ENCODE results near the gene MSH5. TPM values are rescaled to one million over a fixed set of nuclear protein-coding genes. Genes with fewer than 3 reads are reported as not detected.

The MSH5 gene
- total and polyA plus RNA-seq, 2 experiments from 2014 or later = 12.1 to 23.9 TPM

GRCh38 chr6:31769684-31770371 is 30.0 kb downstream of the MSH5 start:
- Histone ChIP-seq H3K27me3 (ENCODE audit: insufficient read depth) (no peaks in the 10 kb centered on the region), H3K27ac (ENCODE audit: low read depth) (no peak overlapping the region), H3K79me2 (replicated peaks; ENCODE audit: insufficient read depth) (no peaks in the 10 kb centered on the region), H3K9me2 (ENCODE audit: insufficient read depth) (no peaks in the 10 kb centered on the region), H4K20me1 (replicated peaks; ENCODE audit: insufficient read depth) (no peaks in the 10 kb centered on the region), H3K4me3 (no peak overlapping the region), H3K4me1 (ENCODE audit: insufficient read depth) (peaks cover 11% of the 10 kb centered on the region), H2AFZ (no peak overlapping the region), H3K4me2 (no peak overlapping the region), H3F3A (replicated peaks; ENCODE audit: low read depth) (0 out of 2 replicates have a peak, but pooled peaks cover 2% of the 10 kb centered on the region), H3K36me3 (ENCODE audit: insufficient read depth) (no peaks in the 10 kb centered on the region)
- ATAC-seq (peak; percentile 59), DNase-seq (ENCODE audit: low spot score) (peak; percentile 84)
- Mint-ChIP-seq H3K36me3 (ENCODE audit: low read depth) (no peaks in the 10 kb centered on the region), H3K27ac (no peak overlapping the region), H3K27me3 (ENCODE audit: insufficient read depth, low read depth, poor library complexity) (peaks cover 22% of the 10 kb centered on the region), H3K4me1 (peaks cover 13% of the 10 kb centered on the region; the same call in 2 of the 3 replicates), H3K9me3 (no peaks in the 10 kb centered on the region; the same call in 2 of the 3 replicates), H3K4me3 (no peak overlapping the region; the same call in 2 of the 3 replicates)
- peak; percentile 91 to 94 for TF ChIP-seq CTCF (conservative IDR thresholded peaks at IDR 0.05; ENCODE audit: low read depth in 2 of 2)
- no peak for TF ChIP-seq POLR2AphosphoS5 (IDR thresholded peaks at IDR 0.05; ENCODE audit: low read depth)

- Mint-ChIP-seq H3K4me3 (no peak overlapping the region), H3K36me3 (ENCODE audit: low read depth) (no peaks in the 10 kb centered on the region), H3K27me3 (ENCODE audit: insufficient read depth, low read depth, poor library complexity) (peaks cover 22% of the 10 kb centered on the region), H3K9me3 (no peaks in the 10 kb centered on the region; the same call in 2 of the 3 replicates), H3K4me1 (peaks cover 7% of the 10 kb centered on the region; the same call in 2 of the 3 replicates), H3K27ac (no peak overlapping the region)
- no peaks in the 10 kb centered on the region for H3F3A ChIP-seq (replicated peaks; ENCODE audit: low read depth)
- TF ChIP-seq POLR2AphosphoS5 (IDR thresholded peaks at IDR 0.05; ENCODE audit: low read depth) = no peak
- no peak for TF ChIP-seq NANOG (IDR thresholded peaks at IDR 0.05; ENCODE audit: borderline replicate concordance)
- TF ChIP-seq EZH2phosphoT487 (IDR thresholded peaks at IDR 0.05; ENCODE audit: unreplicated experiment) = no peak
- DNase-seq (ENCODE audit: low spot score) (no peak), ATAC-seq (no peak)
- no peaks in the 10 kb centered on the region for H3K27me3 ChIP-seq (ENCODE audit: insufficient read depth)
- H3K79me2 ChIP-seq (replicated peaks; ENCODE audit: insufficient read depth) = no peaks in the 10 kb centered on the region
- H3K4me2 ChIP-seq = no peak overlapping the region
- H3K4me1 ChIP-seq (ENCODE audit: insufficient read depth) = peaks cover 9% of the 10 kb centered on the region
- no peaks in the 10 kb centered on the region for H4K20me1 ChIP-seq (replicated peaks; ENCODE audit: insufficient read depth)
- no peak overlapping the region for H3K4me3 ChIP-seq
- no peaks in the 10 kb centered on the region for H3K36me3 ChIP-seq (ENCODE audit: insufficient read depth)
- H2AFZ ChIP-seq = no peak overlapping the region
- no peak overlapping the region for H3K27ac ChIP-seq (ENCODE audit: low read depth)
- H3K9me2 ChIP-seq (ENCODE audit: insufficient read depth) = no peaks in the 10 kb centered on the region
Observed at GRCh38 chr6:31770860-31771259, 31.1 kb downstream of the MSH5 start.

GRCh38 chr6:31771992-31772358 is 32.2 kb downstream of the MSH5 start:
- no peak overlapping the region for H2AFZ ChIP-seq
- DNase-seq (ENCODE audit: low spot score) (no peak), ATAC-seq (no peak)
- no peaks in the 10 kb centered on the region for H3F3A ChIP-seq (replicated peaks; ENCODE audit: low read depth)
- H3K36me3 Mint-ChIP-seq (ENCODE audit: low read depth) = no peaks in the 10 kb centered on the region
- no peak overlapping the region for H3K27ac ChIP-seq (ENCODE audit: low read depth)
- H3K79me2 ChIP-seq (replicated peaks; ENCODE audit: insufficient read depth) = no peaks in the 10 kb centered on the region
- no peaks in the 10 kb centered on the region for H3K36me3 ChIP-seq (ENCODE audit: insufficient read depth)
- H3K27me3 Mint-ChIP-seq (ENCODE audit: insufficient read depth, low read depth, poor library complexity) = peaks cover 24% of the 10 kb centered on the region
- no peak overlapping the region for H3K27ac Mint-ChIP-seq
- no peaks in the 10 kb centered on the region; the same call in 2 of the 3 replicates for H3K9me3 Mint-ChIP-seq
- H3K4me2 ChIP-seq = no peak overlapping the region
- no peak overlapping the region for H3K4me3 Mint-ChIP-seq
- no peaks in the 10 kb centered on the region for H3K27me3 ChIP-seq (ENCODE audit: insufficient read depth)
- no peaks in the 10 kb centered on the region for H4K20me1 ChIP-seq (replicated peaks; ENCODE audit: insufficient read depth)
- no peaks in the 10 kb centered on the region; the same call in 2 of the 3 replicates for H3K4me1 Mint-ChIP-seq
- no peaks in the 10 kb centered on the region for H3K9me2 ChIP-seq (ENCODE audit: insufficient read depth)
- H3K4me3 ChIP-seq = no peak overlapping the region
- no peaks in the 10 kb centered on the region for H3K4me1 ChIP-seq (ENCODE audit: insufficient read depth)
- TF ChIP-seq JUNB (IDR thresholded peaks at IDR 0.05; ENCODE audit: unreplicated experiment) (no peak), ZNF462 (CRISPR knock-in tag; IDR thresholded peaks at IDR 0.05) (no peak), ZNF331 (CRISPR knock-in tag; IDR thresholded peaks at IDR 0.05; ENCODE audit: low read depth) (no peak)
